Measurements from ENCODE around the gene HTR6. TPM values are rescaled to one million over a fixed set of nuclear protein-coding genes. Genes with fewer than 3 reads are reported as not detected.
"Not testable (repeated sequence)": the region's sequence is repeated elsewhere in the genome, so short reads cannot be mapped to it uniquely, and the experiment has no call there.

HTR6 gene
- polyA plus RNA-seq, 1 experiment, result not detected

GRCh38 chr1:19630720-19631395 is 33.8 kb upstream of the HTR6 start:
- Histone ChIP-seq H3K27me3 (ENCODE audit: control insufficient read depth, insufficient read depth, low read length) (no peaks in the 10 kb centered on the region), H3K4me3 (ENCODE audit: low read depth, low read length) (no peak overlapping the region), H3K36me3 (ENCODE audit: control insufficient read depth, insufficient read depth, low read length) (peaks cover 7% of the 10 kb centered on the region)
- POLR2A ChIA-PET, result no interaction called here
- DNase-seq (ENCODE audit: low read depth), result no peak
- CTCF ChIA-PET, result interaction anchor here (0.9 to 1.4 kb wide), 2 partner anchors 9 to 233 kb away, joined by 4 read pairs; no protein-coding TSS in a partner anchor
- TF ChIP-seq CTCF (IDR thresholded peaks at IDR 0.05; ENCODE audit: insufficient read depth, low read depth, low read length), result no peak

DNA sequence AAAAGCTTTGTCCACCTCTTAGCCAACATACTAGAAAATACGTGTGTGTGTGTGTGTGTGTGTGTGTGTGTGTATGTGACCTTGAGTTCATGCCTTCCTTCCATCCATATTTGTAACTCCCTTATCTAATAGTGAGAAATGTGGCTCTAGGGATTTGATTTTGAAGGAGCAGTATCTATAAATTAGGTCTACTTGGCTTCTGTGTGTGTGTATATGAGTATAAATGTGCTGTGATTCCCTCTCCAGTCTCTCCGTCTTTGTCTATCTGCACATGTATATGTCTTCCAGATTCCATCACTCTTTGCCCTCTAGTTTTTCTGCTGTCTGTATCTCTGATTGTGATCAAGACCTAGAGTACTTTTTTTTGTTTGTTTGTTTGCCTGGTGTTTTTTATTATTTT is 32.5 kb upstream of the HTR6 start:
- Histone ChIP-seq H3K27me3 (ENCODE audit: control insufficient read depth, insufficient read depth, low read length) (no peaks in the 10 kb centered on the region), H3K4me3 (ENCODE audit: low read depth, low read length) (no peak overlapping the region), H3K36me3 (ENCODE audit: control insufficient read depth, insufficient read depth, low read length) (peaks cover 6% of the 10 kb centered on the region)
- DNase-seq (ENCODE audit: low read depth), result no peak
- TF ChIP-seq CTCF (IDR thresholded peaks at IDR 0.05; ENCODE audit: insufficient read depth, low read depth, low read length), result no peak
- ChIA-PET POLR2A (no interaction called here), CTCF (interaction anchor here (0.6 to 1.4 kb wide), 2 partner anchors 7 to 17 kb away, joined by 3 to 4 read pairs; no protein-coding TSS in a partner anchor)

DNA sequence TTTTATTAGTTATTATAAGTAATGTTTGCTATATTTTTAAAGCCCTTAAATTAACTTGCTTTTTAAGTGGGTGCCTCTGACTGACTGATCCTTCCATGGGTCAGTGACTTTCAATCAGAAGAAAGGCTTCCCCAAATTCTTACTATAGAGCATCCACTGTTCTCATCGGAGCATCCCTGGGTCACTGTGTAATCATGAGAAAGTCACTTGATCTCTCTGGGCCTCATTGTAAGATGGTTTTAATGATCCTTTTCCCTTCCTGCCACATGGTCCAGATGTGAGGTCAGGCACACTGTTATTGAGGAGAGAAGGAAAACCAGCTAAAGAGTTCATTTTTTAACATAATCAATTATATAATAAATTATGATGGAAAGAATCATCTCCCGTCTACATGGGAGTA is 31.6 kb upstream of the HTR6 start:
- ChIA-PET CTCF (no interaction called here), POLR2A (no interaction called here)
- TF ChIP-seq CTCF (IDR thresholded peaks at IDR 0.05; ENCODE audit: insufficient read depth, low read depth, low read length), result no peak
- Histone ChIP-seq H3K27me3 (ENCODE audit: control insufficient read depth, insufficient read depth, low read length) (no peaks in the 10 kb centered on the region), H3K36me3 (ENCODE audit: control insufficient read depth, insufficient read depth, low read length) (no peaks in the 10 kb centered on the region; the same call in none of the 2 replicates), H3K4me3 (ENCODE audit: low read depth, low read length) (no peak overlapping the region)
- no peak for DNase-seq (ENCODE audit: low read depth)

DNA sequence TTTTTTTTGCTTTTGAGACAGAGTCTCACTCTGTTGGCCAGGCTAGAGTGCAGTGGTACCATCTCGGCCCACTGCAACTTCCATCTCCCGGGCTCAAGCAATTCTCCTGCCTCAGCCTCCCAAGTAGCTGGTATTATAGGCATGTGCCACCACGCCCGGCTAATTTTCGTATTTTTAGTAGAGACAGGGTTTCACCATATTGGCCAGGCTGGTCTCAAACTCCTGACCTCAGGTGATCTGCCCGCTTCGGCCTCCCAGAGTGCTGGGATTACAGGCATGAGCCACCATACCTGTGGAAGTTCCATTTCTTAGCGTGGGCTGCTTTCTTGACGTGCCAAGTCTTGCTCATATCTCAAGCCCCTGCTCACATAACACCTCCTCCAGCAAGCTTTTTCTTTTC is 29.6 kb upstream of the HTR6 start:
- H3K36me3 ChIP-seq (ENCODE audit: control insufficient read depth, insufficient read depth, low read length); H3K27me3 ChIP-seq (ENCODE audit: control insufficient read depth, insufficient read depth, low read length); DNase-seq (ENCODE audit: low read depth); H3K4me3 ChIP-seq (ENCODE audit: low read depth, low read length); POLR2A ChIA-PET: not testable (repeated sequence)
- CTCF ChIA-PET, result interaction anchor here (0.9 kb wide), 1 partner anchor 8 kb away, joined by 3 read pairs; no protein-coding TSS in a partner anchor

- CTCF ChIA-PET, result interaction anchor here (0.9 kb wide), 1 partner anchor 8 kb away, joined by 3 read pairs; no protein-coding TSS in a partner anchor
Observed at GRCh38 chr1:19635646-19636045, 29.0 kb upstream of the HTR6 start.

More at GRCh38 chr1:19635646-19636045, 29.0 kb upstream of the HTR6 start:
- Histone ChIP-seq H3K4me3 (ENCODE audit: low read depth, low read length) (no peak overlapping the region), H3K27me3 (ENCODE audit: control insufficient read depth, insufficient read depth, low read length) (no peaks in the 10 kb centered on the region), H3K36me3 (ENCODE audit: control insufficient read depth, insufficient read depth, low read length) (no peaks in the 10 kb centered on the region)
- TF ChIP-seq CTCF (IDR thresholded peaks at IDR 0.05; ENCODE audit: insufficient read depth, low read depth, low read length), result no peak
- POLR2A ChIA-PET, result no interaction called here
- no peak for DNase-seq (ENCODE audit: low read depth)

All from BJ (cell line).